HepG2 (cell line): ENCODE measurements around the gene IRF4. TPM values are rescaled to one million over a fixed set of nuclear protein-coding genes. Genes with fewer than 3 reads are reported as not detected.

Source experiments
- ATAC-seq: fragments of 200-7000 bp; cut with Tn5 transposase; 3 replicates; pipeline ENCODE4 v1.9.1; 2020; ENCODE audit warnings: mild to moderate bottlenecking, moderate library complexity
- BruUV-seq: library from RNA; stranded (reverse); fragments of 400-500 nt; replicated peaks from 2 replicates; lab custom pipeline; 2021; lab: Mats Ljungman, UMichigan
- CTCF ChIA-PET: fragments of 300-600 bp; formaldehyde crosslinking; extraction: SDS; loops from one replicate; lab custom pipeline; 2021; ENCODE audit warnings: low total read pairs, inconsistent platforms, low intra/inter-chr PET ratio; lab: Yijun Ruan, JAX
- POLR2A ChIA-PET: fragments of 350-600 bp; sonication (Branson Sonifier 250); formaldehyde crosslinking; loops from one replicate; lab custom pipeline; 2020; ENCODE audit warnings: antibody characterized with exemption, inconsistent platforms; lab: Yijun Ruan, JAX
- DNase-seq: peaks from one replicate; pipeline ENCODE4 v3.0.0-alpha.2; 2015; ENCODE audit warnings: low spot score
- FAIRE-seq: peaks from 3 replicates; lab custom pipeline; 2011; peaks lifted over from hg19 to GRCh38; lab: Jason Lieb, UNC
- H2AFZ ChIP-seq: one replicate; pipeline ENCODE4 v1.6.1; 2011; ENCODE audit warnings: low read length, inconsistent platforms
- H3K27ac ChIP-seq: fragments of 300-600 bp; 3 replicates; pipeline ENCODE4 v1.8.0; 2011; ENCODE audit warnings: mixed run types, mild to moderate bottlenecking, mixed read lengths, low read length, inconsistent platforms; ENCODE audit not compliant: insufficient read depth; ENCODE audit errors: extremely low read length
- H3K27me3 ChIP-seq, 2 experiments: fragments of 200-600 bp in 1 of 2; 2 replicates in 1 of 2; 3 replicates in 1 of 2; pipeline versions ENCODE4 v1.6.0 to v1.8.0; 2011; ENCODE audit warnings: low read length in 2 of 2, mild to moderate bottlenecking in 2 of 2, moderate library complexity in 2 of 2, inconsistent platforms in 1 of 2; ENCODE audit not compliant: insufficient read depth in 2 of 2, control insufficient read depth in 1 of 2
- H3K36me3 ChIP-seq, 2 experiments: fragments of 200-600 bp in 1 of 2; replicated peaks in 1 of 2; 2 replicates in 1 of 2; 3 replicates in 1 of 2; pipeline versions ENCODE4 v1.5.1 to v1.8.0; 2011; ENCODE audit warnings: low read length in 2 of 2, inconsistent platforms in 1 of 2; ENCODE audit not compliant: insufficient read depth in 2 of 2, control insufficient read depth in 1 of 2
- H3K4me1 ChIP-seq: 2 replicates; pipeline ENCODE4 v1.5.1; 2012; ENCODE audit warnings: low read length, inconsistent platforms; ENCODE audit not compliant: insufficient read depth
- H3K4me2 ChIP-seq: 2 replicates; pipeline ENCODE4 v1.6.0; 2011; ENCODE audit warnings: low read depth, low read length, inconsistent platforms
- H3K4me3 ChIP-seq, 3 experiments: fragments of 200-600 bp in 1 of 3; sonication (generic), shearing (Covaris generic) in 1 of 3; replicated peaks in 1 of 3; 2 replicates each; pipeline ENCODE4 v1.5.1; 2011 to 2016; ENCODE audit warnings: low read length in 3 of 3, inconsistent platforms in 2 of 3, low read depth in 2 of 3, mild to moderate bottlenecking in 2 of 3, control low read depth in 1 of 3, mixed read lengths in 1 of 3; ENCODE audit not compliant: insufficient read depth in 1 of 3
- H3K79me2 ChIP-seq: one replicate; pipeline ENCODE4 v1.6.1; 2011; ENCODE audit warnings: low read length, inconsistent platforms; ENCODE audit not compliant: insufficient read depth
- H3K9ac ChIP-seq: 2 replicates; pipeline ENCODE4 v1.6.0; 2011; ENCODE audit warnings: mild to moderate bottlenecking, low read depth, low read length, inconsistent platforms; ENCODE audit not compliant: insufficient read depth
- H3K9me3 ChIP-seq: 2 replicates; pipeline ENCODE4 v1.5.1; 2012; ENCODE audit warnings: mild to moderate bottlenecking, low read length
- H4K20me1 ChIP-seq: 2 replicates; pipeline ENCODE4 v1.6.0; 2011; ENCODE audit warnings: inconsistent platforms, mild to moderate bottlenecking, low read length, moderate library complexity; ENCODE audit not compliant: insufficient read depth
- CHD2 ChIP-seq: IDR thresholded peaks from 2 replicates; pipeline ENCODE4 v1.6.1; 2011; ENCODE audit warnings: low read depth, low read length, improper control_type of control experiment
- FOXJ3 ChIP-seq: sonication (generic); formaldehyde crosslinking; IDR thresholded peaks from 2 replicates; pipeline ENCODE4 v1.4.0; 2020; ENCODE audit warnings: missing genetic modification reagents, mild to moderate bottlenecking, borderline replicate concordance
- NFE2 ChIP-seq: sonication (generic); formaldehyde crosslinking; IDR thresholded peaks from 2 replicates; pipeline ENCODE4 v1.4.0; 2020; ENCODE audit warnings: missing genetic modification reagents
- PPARG ChIP-seq: conservative IDR thresholded peaks from 2 replicates; pipeline ENCODE4 v1.6.1; 2016; ENCODE audit warnings: missing biosample characterization, missing genetic modification reagents
- PRPF4 ChIP-seq: fragments of 200-400 bp; formaldehyde crosslinking; IDR thresholded peaks from 2 replicates; pipeline ENCODE4 v1.6.1; 2016; ENCODE audit warnings: low read length, low read depth; ENCODE audit not compliant: poor library complexity, severe bottlenecking
- RCOR2 ChIP-seq: IDR thresholded peaks from 2 replicates; pipeline ENCODE4 v1.6.1; 2016; ENCODE audit warnings: missing biosample characterization, missing genetic modification reagents
- THAP11 ChIP-seq: IDR thresholded peaks from 2 replicates; pipeline ENCODE4 v1.6.1; 2016; ENCODE audit warnings: missing biosample characterization, missing genetic modification reagents
- ZMAT3 ChIP-seq: sonication (generic); formaldehyde crosslinking; conservative IDR thresholded peaks from 2 replicates; pipeline ENCODE4 v1.7.0; 2021; ENCODE audit warnings: missing genetic modification reagents
- ZNF367 ChIP-seq: sonication (generic); formaldehyde crosslinking; IDR thresholded peaks from 2 replicates; pipeline ENCODE4 v1.4.0; 2020; ENCODE audit warnings: missing genetic modification reagents, borderline replicate concordance
- ZNF451 ChIP-seq: sonication (generic); formaldehyde crosslinking; IDR thresholded peaks from 2 replicates; pipeline ENCODE4 v1.5.0; 2020; ENCODE audit warnings: mild to moderate bottlenecking, missing genetic modification reagents
- ZNF572 ChIP-seq: sonication (generic); formaldehyde crosslinking; IDR thresholded peaks from 2 replicates; pipeline ENCODE4 v1.5.1; 2020; ENCODE audit warnings: mild to moderate bottlenecking, missing genetic modification reagents
- WGBS: methylation state at CpG from one replicate; pipeline ENCODE4 v1.1.6; 2017; ENCODE audit warnings: low lambda C conversion rate; 5-methylcytosine and 5-hydroxymethylcytosine counted together
- in situ Hi-C: cut with HindIII; loops from 2 replicates; pipeline ENCODE4 v1.10.0; 2017; ENCODE audit warnings: low pct_unique_long_range_greater_than_20kb; ENCODE audit not compliant: extremely low pct_ligation_motif_present
- intact Hi-C: fragments of 100-400 bp; cut with micrococcal nuclease; formaldehyde crosslinking; loops from one replicate; pipeline ENCODE4 v1.10.0; 2022; ENCODE audit not compliant: unreplicated experiment
- polyA plus RNA-seq, 8 experiments: library from polyadenylated mRNA; depleted of rRNA in 3 of 8; stranded (reverse) in 7 of 8; unstranded in 1 of 8; fragments of >200 nt; fragmentation: Illumina TruSeq in 4 of 8; extraction: Trizol in 4 of 8; gene quantifications; 2 replicates each; pipeline versions ENCODE4 v1.2.1 to v1.2.3, GENCODE V29; 2011 to 2016; ENCODE audit warnings: low read depth in 4 of 8, missing spikeins in 1 of 8, mixed read lengths in 1 of 8; ENCODE audit not compliant: insufficient read depth in 1 of 8
- total RNA-seq, 5 experiments: library from RNA; depleted of rRNA; stranded (reverse); fragments of >200 nt; fragmentation: Illumina TruSeq; extraction: Trizol; gene quantifications; 2 replicates each; pipeline ENCODE4 v1.2.3, GENCODE V29; 2016; ENCODE audit warnings: low read depth in 1 of 5
- TF ChIP-seq, protein P1 (sequence below): IDR thresholded peaks from 2 replicates; pipeline ENCODE4 v1.6.1; 2016
- TF ChIP-seq, protein P2 (sequence below): IDR thresholded peaks from 2 replicates; pipeline ENCODE4 v1.6.1; 2016; ENCODE audit warnings: missing compliant biosample characterization, missing genetic modification reagents, borderline replicate concordance
- TF ChIP-seq, protein P3 (sequence below): sonication (generic); formaldehyde crosslinking; IDR thresholded peaks from 2 replicates; pipeline ENCODE4 v1.4.0; 2020; ENCODE audit warnings: mild to moderate bottlenecking, missing genetic modification reagents, borderline replicate concordance

IRF4 gene
- total and polyA plus RNA-seq, 2 of the 13 experiments (the other 11 are each of a cell fraction or from before 2014, with no cell fraction given), result 0.07 to 0.09 TPM

DNA sequence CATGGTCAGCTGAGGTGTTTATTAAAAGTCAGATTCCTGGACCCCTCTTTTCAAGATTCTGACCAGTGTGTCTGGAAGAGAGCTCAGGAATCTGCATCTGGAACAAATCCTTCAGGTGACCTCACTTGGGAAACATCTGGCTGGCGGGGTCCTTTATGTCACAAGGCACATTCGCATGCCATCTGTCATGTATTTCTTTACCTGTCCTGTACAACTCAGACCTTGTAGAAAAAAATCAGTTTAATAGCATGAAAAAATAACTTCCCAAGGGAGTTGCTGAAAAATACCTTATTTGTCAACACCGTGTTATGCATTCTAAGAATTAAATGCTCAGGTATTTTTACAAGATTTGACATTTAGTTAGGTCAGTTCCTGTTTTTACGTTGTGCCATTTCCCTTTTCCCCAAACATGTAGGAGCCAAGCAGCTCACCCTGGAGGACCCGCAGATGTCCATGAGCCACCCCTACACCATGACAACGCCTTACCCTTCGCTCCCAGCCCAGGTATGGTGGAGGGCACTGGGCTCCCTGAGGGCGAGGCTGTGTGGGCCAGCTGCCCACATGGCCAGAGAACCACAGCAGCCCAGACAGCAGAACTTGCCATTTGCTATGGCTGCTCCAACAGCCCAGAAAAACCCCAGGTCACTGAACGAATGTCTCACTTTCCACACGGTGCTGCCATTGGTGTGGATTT, 4.0 kb downstream of the IRF4 start (continued):
- TF ChIP-seq, protein P1, sequence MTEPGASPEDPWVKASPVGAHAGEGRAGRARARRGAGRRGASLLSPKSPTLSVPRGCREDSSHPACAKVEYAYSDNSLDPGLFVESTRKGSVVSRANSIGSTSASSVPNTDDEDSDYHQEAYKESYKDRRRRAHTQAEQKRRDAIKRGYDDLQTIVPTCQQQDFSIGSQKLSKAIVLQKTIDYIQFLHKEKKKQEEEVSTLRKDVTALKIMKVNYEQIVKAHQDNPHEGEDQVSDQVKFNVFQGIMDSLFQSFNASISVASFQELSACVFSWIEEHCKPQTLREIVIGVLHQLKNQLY (CRISPR knock-in tag), result no peak
- no peak for TF ChIP-seq FOXJ3 (CRISPR knock-in tag)

DNA sequence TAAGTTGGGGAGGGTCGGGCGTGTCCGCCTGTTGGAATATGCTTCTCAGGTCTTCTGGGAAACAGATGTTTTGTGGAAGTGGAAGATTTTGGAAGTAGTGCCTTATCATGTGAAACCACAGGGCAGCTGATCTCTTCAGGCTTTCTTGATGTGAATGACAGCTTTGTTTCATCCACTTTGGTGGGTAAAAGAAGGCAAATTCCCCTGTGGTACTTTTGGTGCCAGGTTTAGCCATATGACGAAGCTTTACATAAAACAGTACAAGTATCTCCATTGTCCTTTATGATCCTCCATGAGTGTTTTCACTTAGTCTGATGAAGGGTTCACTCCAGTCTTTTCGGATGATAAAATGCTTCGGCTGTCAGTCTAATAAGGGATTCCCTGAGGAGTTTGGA, 4.6 kb downstream of the IRF4 start:
- Histone ChIP-seq H3K4me3 (no peak overlapping the region), H3K27ac (no peak overlapping the region), H4K20me1 (0 out of 2 replicates have a peak, but pooled peaks cover 3% of the 10 kb centered on the region), H2AFZ (no peak overlapping the region), H3K4me2 (no peak overlapping the region), H3K4me1 (no peaks in the 10 kb centered on the region), H3K36me3 (no peaks in the 10 kb centered on the region), H3K9ac (no peak overlapping the region), H3K79me2 (no peaks in the 10 kb centered on the region), H3K9me3 (no peaks in the 10 kb centered on the region), H3K27me3 (peaks cover 12 to 75% of the 10 kb centered on the region in 2 experiments)
- FAIRE-seq, result no peak
- no TSS peak for BruUV-seq
- POLR2A ChIA-PET, result no interaction called here
- 17% methylated on average over 6 of the region's 6 CpGs for WGBS
- ATAC-seq, result no peak
- CTCF ChIA-PET, result no interaction called here
- intact Hi-C loops (no loop called here), in situ Hi-C loops (no loop called here)
- no peak for DNase-seq
- TF ChIP-seq PPARG (CRISPR knock-in tag) (no peak), ZNF572 (CRISPR knock-in tag) (no peak)

DNA sequence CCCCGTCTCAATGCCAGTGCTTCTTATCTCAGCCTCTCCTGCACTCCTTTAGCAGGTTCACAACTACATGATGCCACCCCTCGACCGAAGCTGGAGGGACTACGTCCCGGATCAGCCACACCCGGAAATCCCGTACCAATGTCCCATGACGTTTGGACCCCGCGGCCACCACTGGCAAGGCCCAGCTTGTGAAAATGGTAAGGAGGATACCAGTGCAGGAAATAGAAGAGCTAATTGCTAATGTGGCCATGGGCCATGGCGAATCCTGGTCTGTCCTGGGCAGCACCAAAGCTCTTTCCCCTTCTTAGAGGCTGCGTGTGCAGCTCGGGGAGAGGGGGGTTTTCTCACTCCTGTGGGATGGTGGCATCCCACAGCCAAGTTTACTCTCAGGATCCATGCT, 5.5 kb downstream of the IRF4 start:
- ATAC-seq (no peak), DNase-seq (no peak), FAIRE-seq (no peak)
- H3K4me2 ChIP-seq, result no peak overlapping the region
- in situ Hi-C loops (no loop called here), intact Hi-C loops (no loop called here)
- no peak overlapping the region for H2AFZ ChIP-seq
- H3K36me3 ChIP-seq, result no peaks in the 10 kb centered on the region
- H3K27me3 ChIP-seq, result peaks cover 14 to 82% of the 10 kb centered on the region in 2 experiments
- H3K9ac ChIP-seq, result no peak overlapping the region
- POLR2A ChIA-PET, result no interaction called here
- WGBS, result 23% methylated on average over 13 of the region's 13 CpGs
- no TSS peak for BruUV-seq
- no peak overlapping the region for H3K4me3 ChIP-seq
- no peak overlapping the region for H3K27ac ChIP-seq
- no peaks in the 10 kb centered on the region for H3K4me1 ChIP-seq
- CTCF ChIA-PET, result no interaction called here
- no peaks in the 10 kb centered on the region for H3K79me2 ChIP-seq
- H4K20me1 ChIP-seq, result 0 out of 2 replicates have a peak, but pooled peaks cover 3% of the 10 kb centered on the region
- no peaks in the 10 kb centered on the region for H3K9me3 ChIP-seq
- TF ChIP-seq ZMAT3 (CRISPR knock-in tag), result no peak
- TF ChIP-seq RCOR2, result no peak
- TF ChIP-seq CHD2, result no peak
- TF ChIP-seq, protein P2, sequence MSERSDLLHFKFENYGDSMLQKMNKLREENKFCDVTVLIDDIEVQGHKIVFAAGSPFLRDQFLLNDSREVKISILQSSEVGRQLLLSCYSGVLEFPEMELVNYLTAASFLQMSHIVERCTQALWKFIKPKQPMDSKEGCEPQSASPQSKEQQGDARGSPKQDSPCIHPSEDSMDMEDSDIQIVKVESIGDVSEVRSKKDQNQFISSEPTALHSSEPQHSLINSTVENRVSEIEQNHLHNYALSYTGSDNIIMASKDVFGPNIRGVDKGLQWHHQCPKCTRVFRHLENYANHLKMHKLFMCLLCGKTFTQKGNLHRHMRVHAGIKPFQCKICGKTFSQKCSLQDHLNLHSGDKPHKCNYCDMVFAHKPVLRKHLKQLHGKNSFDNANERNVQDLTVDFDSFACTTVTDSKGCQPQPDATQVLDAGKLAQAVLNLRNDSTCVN (CRISPR knock-in tag), result no peak
- TF ChIP-seq PRPF4, result no peak
- TF ChIP-seq, protein P3, sequence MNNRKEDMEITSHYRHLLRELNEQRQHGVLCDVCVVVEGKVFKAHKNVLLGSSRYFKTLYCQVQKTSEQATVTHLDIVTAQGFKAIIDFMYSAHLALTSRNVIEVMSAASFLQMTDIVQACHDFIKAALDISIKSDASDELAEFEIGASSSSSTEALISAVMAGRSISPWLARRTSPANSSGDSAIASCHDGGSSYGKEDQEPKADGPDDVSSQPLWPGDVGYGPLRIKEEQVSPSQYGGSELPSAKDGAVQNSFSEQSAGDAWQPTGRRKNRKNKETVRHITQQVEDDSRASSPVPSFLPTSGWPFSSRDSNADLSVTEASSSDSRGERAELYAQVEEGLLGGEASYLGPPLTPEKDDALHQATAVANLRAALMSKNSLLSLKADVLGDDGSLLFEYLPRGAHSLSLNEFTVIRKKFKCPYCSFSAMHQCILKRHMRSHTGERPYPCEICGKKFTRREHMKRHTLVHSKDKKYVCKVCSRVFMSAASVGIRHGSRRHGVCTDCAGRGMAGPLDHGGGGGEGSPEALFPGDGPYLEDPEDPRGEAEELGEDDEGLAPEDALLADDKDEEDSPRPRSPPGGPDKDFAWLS (CRISPR knock-in tag), result no peak
- no peak for TF ChIP-seq ZNF367
- no peak for TF ChIP-seq ZNF451
- no peak for TF ChIP-seq NFE2 (CRISPR knock-in tag)
- TF ChIP-seq THAP11 (CRISPR knock-in tag), result no peak
